Heart left ventricle (tissue), 16 donors: ENCODE measurements around the gene TXNL4A. TPM values are rescaled to one million over a fixed set of nuclear protein-coding genes. Genes with fewer than 3 reads are reported as not detected.
A peak's percentile ranks its signal among the peaks of the same experiment; 100 is the strongest.
"Not testable (repeated sequence)": the region's sequence is repeated elsewhere in the genome, so short reads cannot be mapped to it uniquely, and the experiment has no call there.

Source experiments
- ATAC-seq, 4 donors: fragments of 200-7000 bp; cut with Tn5 transposase; one replicate each; pipeline ENCODE4 v1.9.1; 2020 to 2022; ENCODE audit warnings: moderate library complexity in 4 of 4, mild to moderate bottlenecking in 3 of 4, moderate number of reproducible peaks in 1 of 4
- DNase-seq, 5 donors: peaks; one replicate each; pipeline ENCODE4 v3.0.0-alpha.2; 2020
- H3K27ac ChIP-seq, 12 donors: fragments of 200-600 bp; sonication (generic) in 4 of 12; one replicate each; pipeline versions ENCODE4 v1.5.0 to v1.8.0; 2016 to 2022; ENCODE audit warnings: mild to moderate bottlenecking in 2 of 12
- H3K27me3 ChIP-seq, 9 donors: fragments of 200-600 bp; sonication (generic) in 2 of 9; one replicate each; pipeline versions ENCODE4 v1.5.1 to v1.8.0; 2016 to 2022; ENCODE audit warnings: mild to moderate bottlenecking in 3 of 9
- H3K36me3 ChIP-seq, 9 donors: fragments of 200-600 bp; sonication (generic) in 2 of 9; one replicate each; pipeline versions ENCODE4 v1.5.0 to v1.8.0; 2018 to 2022; ENCODE audit warnings: mild to moderate bottlenecking in 2 of 9
- H3K4me1 ChIP-seq, 12 donors: fragments of 200-600 bp; sonication (generic) in 4 of 12; one replicate each; pipeline versions ENCODE4 v1.5.0 to v1.8.0; 2016 to 2022; ENCODE audit warnings: mild to moderate bottlenecking in 3 of 12
- H3K4me3 ChIP-seq, 12 donors: fragments of 200-600 bp; sonication (generic) in 4 of 12; one replicate each; pipeline versions ENCODE4 v1.5.0 to v1.8.0; 2017 to 2022; ENCODE audit warnings: mild to moderate bottlenecking in 9 of 12, moderate library complexity in 4 of 12
- H3K9me3 ChIP-seq, 12 donors: fragments of 200-600 bp; sonication (generic) in 4 of 12; one replicate each; pipeline versions ENCODE4 v1.5.0 to v1.8.0; 2016 to 2022; ENCODE audit warnings: mild to moderate bottlenecking in 1 of 12
- POLR2A ChIP-seq, 2 donors: fragments of 450-650 bp; IDR thresholded peaks; one replicate each; pipeline ENCODE4 v1.6.1; 2017; ENCODE audit warnings: antibody characterized with exemption in 2 of 2, mild to moderate bottlenecking in 2 of 2, moderate library complexity in 2 of 2
- WGBS, 4 donors: extraction: QIAGEN DNeasy Blood & Tissue Kit in 2 of 4; methylation state at CpG; one replicate each; pipeline versions ENCODE4 v1.1.5 to v1.1.7; 2013 to 2018; 5-methylcytosine and 5-hydroxymethylcytosine counted together
- intact Hi-C, 10 donors: fragments of 100-400 bp; cut with DNase I; formaldehyde crosslinking; loops; one replicate each; pipeline versions ENCODE4 v1.11.1 to v1.14.2; 2022
- polyA plus RNA-seq, 2 donors: library from polyadenylated mRNA; stranded (reverse); fragments of 200-250 nt; gene quantifications; one replicate each; pipeline ENCODE4 v1.2.3, GENCODE V29; 2013
- total RNA-seq, 9 donors: library from RNA; depleted of rRNA in 2 of 9; stranded (reverse); fragments of >200 nt in 2 of 9; fragmentation: NEBNext Ultra II Directional in 3 of 9; extraction: Animal tissue kit (Norgen Biotek cat#: 25700) in 3 of 9; gene quantifications; one replicate each; pipeline versions ENCODE4 v1.1.0 to v1.2.4, GENCODE V29; 2016 to 2023
- TF ChIP-seq, protein P1 (sequence below), 12 donors: fragments of 200-600 bp; sonication (generic) in 4 of 12; IDR thresholded peaks; one replicate each; pipeline versions ENCODE4 v1.5.0 to v1.8.0; 2018 to 2022; ENCODE audit warnings: antibody characterized with exemption in 12 of 12, mild to moderate bottlenecking in 5 of 12
- donor health status: ischemic (EF 13 %, LVEDD 7.1; RV severe dilation, severe dysfunction).
- donor health status: healthy with polysubstance abuse.
- donor health status: DM: no; HTN: yes; CAD: no.
- donor health status: DM: no; HTN: no; CAD: no.
- donor health status: ischemic (EF 25% LVEDD 6.9; RV normal size, moderate dysfunction).
- donor health status: ischemic (EF 25% LVEDD 5.7; RV mildly dilated, moderate dysfunction).
- donor health status: healthy.
- donor health status: DM: yes; HTN: yes; CAD: no.
- donor health status: ischemic (EF 35%, LVEDD 5.7; RV mildly dilated, moderate dysfunction).
- donor health status: nonischemic (EF 11% LVEDD 7.7; RV severe dilation, severe dysfunction).
- donor health status: DM: yes; HTN: yes; CAD: no.
- donor health status: PGD.
- donor health status: ischemic (EF 29% LVEDD 5.4; RV normal size, mild dysfunction).
- donor health status: nonischemic (EF 23%, LVEDD 6.1; RV moderate dilation, normal function).

Gene TXNL4A
- total and polyA plus RNA-seq, 11 donors, result 35.2 to 139 (median 92.0) TPM

DNA sequence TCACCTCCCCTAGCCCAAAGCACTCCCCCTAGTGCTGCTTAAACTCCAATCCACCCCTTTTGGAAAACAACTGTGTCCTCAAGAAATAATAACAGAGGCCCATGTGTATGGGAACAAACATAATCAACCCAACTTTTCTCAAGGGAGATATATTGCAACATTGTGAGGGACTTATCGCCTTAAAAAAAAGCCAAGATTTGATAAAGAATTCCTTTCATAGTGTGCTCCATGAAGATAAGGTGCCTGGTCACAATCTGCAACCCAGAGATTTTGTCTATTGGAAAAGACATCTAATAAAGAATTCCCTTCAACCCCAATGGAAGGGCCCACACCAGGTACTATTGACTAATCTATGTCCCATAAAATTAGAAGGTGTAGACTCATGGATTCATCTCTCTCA lies 41.3 kb upstream of the TXNL4A start:
- peaks cover 0 to 8% (median under 1%) of the 10 kb centered on the region in 12 donors for H3K4me1 ChIP-seq

DNA sequence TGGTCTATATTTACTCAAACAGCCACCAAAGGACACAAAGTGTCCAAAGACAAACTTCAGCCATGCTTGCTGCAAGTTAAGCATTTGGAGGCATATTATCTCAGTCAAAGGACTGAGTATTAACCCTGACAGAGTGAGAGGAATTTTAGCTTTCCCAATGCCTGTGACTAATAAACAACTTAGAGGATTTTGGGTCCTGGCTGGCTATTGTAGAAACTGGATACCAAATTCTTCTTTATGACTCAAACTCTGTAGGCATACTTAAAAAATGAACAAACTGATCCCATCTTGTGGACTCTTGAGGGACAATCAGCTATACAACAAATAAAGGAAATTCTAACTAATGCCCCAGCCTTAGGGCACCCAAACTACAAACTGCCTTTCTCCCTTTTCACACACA lies 39.4 kb upstream of the TXNL4A start:
- intact Hi-C loops, result loop anchor here in 1 of 10 donors (5.0 kb wide), 1 partner anchor 35 kb away; no protein-coding TSS in a partner anchor
- not testable (repeated sequence) for H3K36me3 ChIP-seq, DNase-seq, H3K4me1 ChIP-seq, H3K27ac ChIP-seq, H3K27me3 ChIP-seq, H3K4me3 ChIP-seq, ATAC-seq
- peaks cover 0 to 52% (median 38%) of the 10 kb centered on the region in 12 donors for H3K9me3 ChIP-seq

More for the DNA sequence above, 41.3 kb upstream of the TXNL4A start:
- Histone ChIP-seq H3K9me3 (peaks cover 0 to 32% (median 18%) of the 10 kb centered on the region in 12 donors), H3K27ac (no peak overlapping the region), H3K27me3 (no peaks in the 10 kb centered on the region), H3K36me3 (no peaks in the 10 kb centered on the region), H3K4me3 (no peak overlapping the region)
- no peak for DNase-seq
- intact Hi-C loops, result loop anchor here in 8 of 10 donors (2.0 to 10.0 kb wide), 9 partner anchors 37 to 635 kb away; partner anchors contain the start of genes TXNL4A (in 4 of the 8), SLC66A2 (in 3 of the 8), ADNP2 (in 1 of the 8) and CTDP1 (in 1 of the 8)
- 93 to 100% (median 94%) methylated on average over 1 of the region's 1 CpG for WGBS, 4 donors
- ATAC-seq, result no peak
- TF ChIP-seq, protein P1, sequence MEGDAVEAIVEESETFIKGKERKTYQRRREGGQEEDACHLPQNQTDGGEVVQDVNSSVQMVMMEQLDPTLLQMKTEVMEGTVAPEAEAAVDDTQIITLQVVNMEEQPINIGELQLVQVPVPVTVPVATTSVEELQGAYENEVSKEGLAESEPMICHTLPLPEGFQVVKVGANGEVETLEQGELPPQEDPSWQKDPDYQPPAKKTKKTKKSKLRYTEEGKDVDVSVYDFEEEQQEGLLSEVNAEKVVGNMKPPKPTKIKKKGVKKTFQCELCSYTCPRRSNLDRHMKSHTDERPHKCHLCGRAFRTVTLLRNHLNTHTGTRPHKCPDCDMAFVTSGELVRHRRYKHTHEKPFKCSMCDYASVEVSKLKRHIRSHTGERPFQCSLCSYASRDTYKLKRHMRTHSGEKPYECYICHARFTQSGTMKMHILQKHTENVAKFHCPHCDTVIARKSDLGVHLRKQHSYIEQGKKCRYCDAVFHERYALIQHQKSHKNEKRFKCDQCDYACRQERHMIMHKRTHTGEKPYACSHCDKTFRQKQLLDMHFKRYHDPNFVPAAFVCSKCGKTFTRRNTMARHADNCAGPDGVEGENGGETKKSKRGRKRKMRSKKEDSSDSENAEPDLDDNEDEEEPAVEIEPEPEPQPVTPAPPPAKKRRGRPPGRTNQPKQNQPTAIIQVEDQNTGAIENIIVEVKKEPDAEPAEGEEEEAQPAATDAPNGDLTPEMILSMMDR (IDR thresholded peaks at IDR 0.05), result no peak
- no peak for TF ChIP-seq POLR2A (IDR thresholded peaks at IDR 0.05)

GRCh38 chr18:80026363-80026762 lies 38.0 kb upstream of the TXNL4A start:
- no peak for ATAC-seq
- TF ChIP-seq, protein P1 (IDR thresholded peaks at IDR 0.05), result no peak
- TF ChIP-seq POLR2A (IDR thresholded peaks at IDR 0.05), result no peak
- no peak overlapping the region for H3K27ac ChIP-seq
- peaks cover 0 to 6% (median 0%) of the 10 kb centered on the region in 9 donors for H3K36me3 ChIP-seq
- WGBS, 4 donors, result 94 to 97% (median 95%) methylated on average over 7 of the region's 7 CpGs
- H3K27me3 ChIP-seq, result no peaks in the 10 kb centered on the region
- no peak for DNase-seq
- H3K9me3 ChIP-seq, result peaks cover 3 to 65% (median 51%) of the 10 kb centered on the region in 12 donors
- no peak overlapping the region for H3K4me3 ChIP-seq
- no peaks in the 10 kb centered on the region for H3K4me1 ChIP-seq
- intact Hi-C loops, result loop anchor here in 1 of 10 donors (5.0 kb wide), 1 partner anchor 34 kb away; no protein-coding TSS in a partner anchor

GRCh38 chr18:80023173-80023572 lies 34.8 kb upstream of the TXNL4A start:
- intact Hi-C loops, result no loop called here
- H3K9me3 ChIP-seq, result peaks cover 6 to 95% (median 79%) of the 10 kb centered on the region in 12 donors

More at GRCh38 chr18:80023173-80023572, 34.8 kb upstream of the TXNL4A start:
- H3K27ac ChIP-seq, result no peak overlapping the region
- no peaks in the 10 kb centered on the region for H3K27me3 ChIP-seq
- peaks cover 0 to 6% (median 0%) of the 10 kb centered on the region in 9 donors for H3K36me3 ChIP-seq
- DNase-seq (no peak), ATAC-seq (no peak)
- TF ChIP-seq, protein P1 (IDR thresholded peaks at IDR 0.05), result peak in 2 of 12 donors; percentile 14 to 16
- TF ChIP-seq POLR2A (IDR thresholded peaks at IDR 0.05), result no peak
- no peaks in the 10 kb centered on the region for H3K4me1 ChIP-seq
- WGBS, 4 donors, result 51 to 72% (median 56%) methylated on average over 4 of the region's 4 CpGs
- no peak overlapping the region for H3K4me3 ChIP-seq
